Osteocyte (in vitro differentiated cells): ENCODE measurements around the gene BTRC. TPM values are rescaled to one million over a fixed set of nuclear protein-coding genes. Genes with fewer than 3 reads are reported as not detected.

ENCODE experiments used
- DNase-seq: peaks from one replicate; pipeline ENCODE4 v3.0.0; 2021; ENCODE audit warnings: mixed read lengths; ENCODE audit not compliant: unreplicated experiment; ENCODE audit errors: extremely low spot score
- H3K27ac Mint-ChIP-seq: one replicate; pipeline ENCODE4 v1.8.0; 2021; ENCODE audit warnings: mild to moderate bottlenecking, mixed read lengths; ENCODE audit not compliant: unreplicated experiment
- H3K27me3 Mint-ChIP-seq: one replicate; pipeline ENCODE4 v1.8.0; 2021; ENCODE audit warnings: mixed read lengths; ENCODE audit not compliant: unreplicated experiment
- H3K36me3 Mint-ChIP-seq: one replicate; pipeline ENCODE4 v1.8.0; 2021; ENCODE audit warnings: mixed read lengths; ENCODE audit not compliant: unreplicated experiment
- H3K4me1 Mint-ChIP-seq: one replicate; pipeline ENCODE4 v1.8.0; 2021; ENCODE audit warnings: mixed read lengths; ENCODE audit not compliant: unreplicated experiment
- H3K4me3 Mint-ChIP-seq: one replicate; pipeline ENCODE4 v1.8.0; 2021; ENCODE audit warnings: mild to moderate bottlenecking, moderate library complexity, mixed read lengths; ENCODE audit not compliant: unreplicated experiment
- H3K9me3 Mint-ChIP-seq: one replicate; pipeline ENCODE4 v1.8.0; 2021; ENCODE audit warnings: mixed read lengths; ENCODE audit not compliant: unreplicated experiment
- CTCF ChIP-seq: fragments of 200-600 bp; sonication (generic); IDR thresholded peaks from 2 replicates; pipeline ENCODE4 v1.5.0; 2021; ENCODE audit warnings: antibody characterized with exemption, mild to moderate bottlenecking, moderate library complexity
- total RNA-seq: library from RNA; stranded (reverse); gene quantifications from 2 replicates; pipeline ENCODE4 v1.2.1, GENCODE V29; 2021

Gene BTRC
- total RNA-seq, 1 donor from 2014 or later = 28.9 TPM

- TF ChIP-seq CTCF = no peak
- Mint-ChIP-seq H3K4me3 (no peak overlapping the region), H3K36me3 (peaks cover 10% of the 10 kb centered on the region), H3K9me3 (no peaks in the 10 kb centered on the region), H3K27ac (no peak overlapping the region), H3K4me1 (peaks cover 18% of the 10 kb centered on the region), H3K27me3 (no peaks in the 10 kb centered on the region)
- DNase-seq = no peak
Observed at GRCh38 chr10:101394524-101395133, 40.7 kb downstream of the BTRC start.

- TF ChIP-seq CTCF = no peak
- DNase-seq = no peak
- Mint-ChIP-seq H3K36me3 (peaks cover 10% of the 10 kb centered on the region), H3K4me3 (no peak overlapping the region), H3K27ac (peak overlapping the region; percentile 9), H3K4me1 (peaks cover 6% of the 10 kb centered on the region), H3K27me3 (no peaks in the 10 kb centered on the region), H3K9me3 (no peaks in the 10 kb centered on the region)
Observed at GRCh38 chr10:101397140-101397539, 43.2 kb downstream of the BTRC start.

- Mint-ChIP-seq H3K9me3 (no peaks in the 10 kb centered on the region), H3K27me3 (no peaks in the 10 kb centered on the region), H3K36me3 (peaks cover 4% of the 10 kb centered on the region), H3K4me1 (peaks cover 5% of the 10 kb centered on the region), H3K4me3 (no peak overlapping the region), H3K27ac (peak overlapping the region; percentile 6)
- no peak for TF ChIP-seq CTCF
- no peak for DNase-seq
Observed at GRCh38 chr10:101400585-101400984, 46.6 kb downstream of the BTRC start.

GRCh38 chr10:101402711-101403110 lies 48.7 kb downstream of the BTRC start:
- Mint-ChIP-seq H3K27me3 (no peaks in the 10 kb centered on the region), H3K9me3 (no peaks in the 10 kb centered on the region), H3K4me3 (no peak overlapping the region), H3K4me1 (peaks cover 5% of the 10 kb centered on the region), H3K36me3 (peaks cover 2% of the 10 kb centered on the region), H3K27ac (no peak overlapping the region)
- no peak for DNase-seq
- TF ChIP-seq CTCF = no peak

GRCh38 chr10:101403161-101403560 lies 49.2 kb downstream of the BTRC start:
- no peak for DNase-seq
- Mint-ChIP-seq H3K36me3 (no peaks in the 10 kb centered on the region), H3K27ac (no peak overlapping the region), H3K9me3 (no peaks in the 10 kb centered on the region), H3K4me3 (no peak overlapping the region), H3K27me3 (no peaks in the 10 kb centered on the region), H3K4me1 (peaks cover 5% of the 10 kb centered on the region)
- no peak for TF ChIP-seq CTCF
